Measurements from ENCODE around the gene UMAD1. TPM values are rescaled to one million over a fixed set of nuclear protein-coding genes. Genes with fewer than 3 reads are reported as not detected.
"Not testable (repeated sequence)": the region's sequence is repeated elsewhere in the genome, so short reads cannot be mapped to it uniquely, and the experiment has no call there.

The UMAD1 gene
- total RNA-seq, 2 experiments from 2014 or later, result 11.0 to 15.3 TPM

DNA sequence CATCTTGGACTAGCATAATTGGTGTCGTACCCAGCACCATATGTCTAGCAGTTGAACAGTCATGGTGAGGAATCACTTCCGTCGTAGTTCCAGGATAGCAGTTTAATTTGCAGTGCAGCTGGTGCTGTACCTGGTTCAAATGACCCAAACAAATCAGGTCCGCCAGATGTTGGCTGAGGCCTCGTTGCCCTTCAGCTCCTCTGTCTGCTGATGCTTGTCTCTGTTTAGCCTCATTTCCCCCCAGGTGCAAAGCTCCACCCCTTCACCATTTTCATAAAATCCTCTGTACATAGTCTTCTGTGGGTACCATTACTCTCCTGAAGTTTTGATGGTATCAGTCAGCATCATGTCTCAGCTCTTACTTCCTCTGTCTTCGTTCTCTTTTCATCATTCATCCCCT is 35.1 kb downstream of the UMAD1 start:
- Mint-ChIP-seq H3K27ac (no peak overlapping the region), H3K4me3 (no peak overlapping the region), H3K4me1 (ENCODE audit: low read depth) (peaks cover 53% of the 10 kb centered on the region), H3K27me3 (no peaks in the 10 kb centered on the region), H3K9me3 (peaks cover 3% of the 10 kb centered on the region), H3K36me3 (ENCODE audit: low read depth) (peaks cover 47% of the 10 kb centered on the region)
- DNase-seq (no peak), ATAC-seq (ENCODE audit: poor library complexity) (no peak)
- Histone ChIP-seq H3K9me3 (ENCODE audit: control insufficient read depth in 1 of 2, insufficient read depth in 1 of 2, low read length in 2 of 2) (peaks cover 3 to 7% of the 10 kb centered on the region in 2 experiments), H3K4me1 (ENCODE audit: insufficient read depth, low read length) (no peaks in the 10 kb centered on the region), H3K27ac (ENCODE audit: low read depth in 1 of 2, low read length in 2 of 2) (no peak overlapping the region), H3K36me3 (ENCODE audit: insufficient read depth, low read length) (peaks cover 17% of the 10 kb centered on the region), H3K4me3 (ENCODE audit: low read length) (no peak overlapping the region), H3K27me3 (ENCODE audit: control insufficient read depth in 1 of 2, insufficient read depth in 2 of 2, low read length in 2 of 2) (no peaks in the 10 kb centered on the region)
- ChIA-PET POLR2A (interaction anchor here (0.6 to 1.1 kb wide), 2 partner anchors 35 to 269 kb away, joined by 3 read pairs; no protein-coding TSS in a partner anchor), CTCF (interaction anchor here (0.9 kb wide), 1 partner anchor 83 kb away, joined by 3 read pairs; no protein-coding TSS in a partner anchor)
- intact Hi-C loops (cut with DNase I, micrococcal nuclease), result no loop called here
- TF ChIP-seq, protein P1, sequence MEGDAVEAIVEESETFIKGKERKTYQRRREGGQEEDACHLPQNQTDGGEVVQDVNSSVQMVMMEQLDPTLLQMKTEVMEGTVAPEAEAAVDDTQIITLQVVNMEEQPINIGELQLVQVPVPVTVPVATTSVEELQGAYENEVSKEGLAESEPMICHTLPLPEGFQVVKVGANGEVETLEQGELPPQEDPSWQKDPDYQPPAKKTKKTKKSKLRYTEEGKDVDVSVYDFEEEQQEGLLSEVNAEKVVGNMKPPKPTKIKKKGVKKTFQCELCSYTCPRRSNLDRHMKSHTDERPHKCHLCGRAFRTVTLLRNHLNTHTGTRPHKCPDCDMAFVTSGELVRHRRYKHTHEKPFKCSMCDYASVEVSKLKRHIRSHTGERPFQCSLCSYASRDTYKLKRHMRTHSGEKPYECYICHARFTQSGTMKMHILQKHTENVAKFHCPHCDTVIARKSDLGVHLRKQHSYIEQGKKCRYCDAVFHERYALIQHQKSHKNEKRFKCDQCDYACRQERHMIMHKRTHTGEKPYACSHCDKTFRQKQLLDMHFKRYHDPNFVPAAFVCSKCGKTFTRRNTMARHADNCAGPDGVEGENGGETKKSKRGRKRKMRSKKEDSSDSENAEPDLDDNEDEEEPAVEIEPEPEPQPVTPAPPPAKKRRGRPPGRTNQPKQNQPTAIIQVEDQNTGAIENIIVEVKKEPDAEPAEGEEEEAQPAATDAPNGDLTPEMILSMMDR (IDR thresholded peaks at IDR 0.05), result no peak

DNA sequence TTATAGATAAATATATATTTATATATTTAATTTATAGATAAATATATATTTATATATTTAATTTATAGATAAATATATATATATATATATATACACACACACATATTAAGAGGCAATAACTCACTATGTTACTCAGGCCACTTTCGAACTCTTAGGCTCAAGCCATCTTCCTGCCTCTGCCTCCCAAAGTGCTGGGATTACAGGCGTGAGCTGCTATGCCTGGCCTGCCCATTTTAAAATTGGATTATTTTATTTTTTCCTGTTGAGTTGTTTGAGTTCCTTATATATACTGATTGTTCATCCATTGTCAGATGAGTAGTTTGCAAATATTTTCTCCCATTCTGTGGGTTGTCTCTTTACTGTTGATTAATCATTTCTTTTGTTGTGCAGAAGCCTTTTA is 39.1 kb downstream of the UMAD1 start:
- not testable (repeated sequence) for H3K4me3 ChIP-seq (ENCODE audit: low read length); H3K27ac Mint-ChIP-seq; H3K9me3 Mint-ChIP-seq; H3K27me3 Mint-ChIP-seq; H3K27me3 ChIP-seq (ENCODE audit: control insufficient read depth in 1 of 2, insufficient read depth in 2 of 2, low read length in 2 of 2); ATAC-seq (ENCODE audit: poor library complexity); H3K4me3 Mint-ChIP-seq; H3K27ac ChIP-seq (ENCODE audit: low read depth in 1 of 2, low read length in 2 of 2); H3K4me1 ChIP-seq (ENCODE audit: insufficient read depth, low read length); H3K36me3 ChIP-seq (ENCODE audit: insufficient read depth, low read length); H3K9me3 ChIP-seq (ENCODE audit: control insufficient read depth in 1 of 2, insufficient read depth in 1 of 2, low read length in 2 of 2)
- ChIA-PET CTCF (interaction anchor here (2.5 kb wide), 1 partner anchor 39 kb away, joined by 12 read pairs; the partner anchor contains the start of gene UMAD1), POLR2A (interaction anchor here (2.0 kb wide), 1 partner anchor 83 kb away, joined by 6 read pairs; no protein-coding TSS in a partner anchor)
- H3K36me3 Mint-ChIP-seq (ENCODE audit: low read depth), result peaks cover 25% of the 10 kb centered on the region
- intact Hi-C loops (cut with DNase I, micrococcal nuclease), result loop anchor here (5.0 kb wide), 5 partner anchors 82 to 538 kb away; no protein-coding TSS in a partner anchor
- peaks cover 38% of the 10 kb centered on the region for H3K4me1 Mint-ChIP-seq (ENCODE audit: low read depth)
- DNase-seq, result peak in 1 of 14 experiments; percentile 14

DNA sequence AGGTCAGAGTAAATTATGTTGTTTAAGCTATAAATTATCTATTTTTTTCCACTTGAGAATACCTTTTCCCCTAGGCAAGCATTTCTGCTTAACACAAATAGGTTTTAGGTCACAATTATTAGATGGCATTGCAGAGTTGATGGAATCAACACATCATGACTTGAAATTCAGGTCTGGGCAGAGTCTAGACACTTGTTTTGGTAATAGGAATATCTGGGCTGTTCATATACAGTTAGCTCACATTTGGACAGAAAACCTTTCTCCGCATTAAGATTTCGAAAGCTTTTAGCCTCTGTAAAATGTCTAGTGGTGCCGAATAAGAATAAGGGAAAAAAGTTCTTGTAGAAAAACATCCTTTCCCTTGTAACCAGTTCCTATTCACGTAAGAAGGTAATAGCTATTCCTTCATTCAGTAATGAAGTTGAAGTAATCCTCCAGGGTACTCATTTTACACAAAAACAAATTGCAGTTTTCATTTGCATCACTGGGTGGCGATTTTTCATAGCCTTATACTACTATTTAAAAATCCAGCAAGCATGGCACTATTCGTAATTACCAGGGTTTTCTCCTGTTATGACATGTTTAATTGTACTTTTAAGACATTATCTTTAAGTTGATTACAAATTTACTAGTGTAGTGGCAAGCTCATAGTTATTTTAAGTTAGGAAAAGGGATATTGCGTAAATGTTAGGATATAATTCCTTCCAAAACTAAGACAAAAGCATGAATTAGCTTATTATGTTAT is 40.8 kb downstream of the UMAD1 start:
- Mint-ChIP-seq H3K36me3 (ENCODE audit: low read depth) (peaks cover 13% of the 10 kb centered on the region), H3K27ac (peak overlapping the region; percentile 64), H3K27me3 (no peaks in the 10 kb centered on the region), H3K4me1 (ENCODE audit: low read depth) (peaks cover 45% of the 10 kb centered on the region), H3K9me3 (peaks cover 3% of the 10 kb centered on the region), H3K4me3 (no peak overlapping the region)
- no peaks in the 10 kb centered on the region for H3K4me1 ChIP-seq (ENCODE audit: insufficient read depth, low read length)
- H3K4me3 ChIP-seq (ENCODE audit: low read length), result no peak overlapping the region
- peak in 9 of 14 experiments; percentile 9 to 77 (median 19) for DNase-seq
- intact Hi-C loops (cut with DNase I, micrococcal nuclease), result loop anchor here (1.0 to 5.0 kb wide), 8 partner anchors 81 to 536 kb away; no protein-coding TSS in a partner anchor
- CTCF ChIA-PET, result interaction anchor here (0.7 to 2.5 kb wide), 22 partner anchors 9 to 538 kb away, joined by 3 to 13 read pairs (median 4); partner anchors contain the start of genes RPA3 and UMAD1
- POLR2A ChIA-PET, result interaction anchor here (0.9 to 2.5 kb wide), 20 partner anchors 9 to 536 kb away, joined by 3 to 22 read pairs (median 4); partner anchors contain the start of genes GLCCI1 and UMAD1
- peaks cover 3 to 7% of the 10 kb centered on the region in 2 experiments for H3K9me3 ChIP-seq (ENCODE audit: control insufficient read depth in 1 of 2, insufficient read depth in 1 of 2, low read length in 2 of 2)
- no peaks in the 10 kb centered on the region for H3K36me3 ChIP-seq (ENCODE audit: insufficient read depth, low read length)
- ATAC-seq (ENCODE audit: poor library complexity), result peak; percentile 85
- no peak overlapping the region for H3K27ac ChIP-seq (ENCODE audit: low read depth in 1 of 2, low read length in 2 of 2)
- H3K27me3 ChIP-seq (ENCODE audit: control insufficient read depth in 1 of 2, insufficient read depth in 2 of 2, low read length in 2 of 2), result no peaks in the 10 kb centered on the region
- TF ChIP-seq, protein P1 (IDR thresholded peaks at IDR 0.05), result peak; percentile 78

Measured in CD4-positive, alpha-beta T cell (primary cell).